ENCODE data around the gene RTN4R. TPM values are rescaled to one million over a fixed set of nuclear protein-coding genes. Genes with fewer than 3 reads are reported as not detected.
"Not testable (repeated sequence)": the region's sequence is repeated elsewhere in the genome, so short reads cannot be mapped to it uniquely, and the experiment has no call there.

Gene RTN4R
- polyA plus RNA-seq, 1 of the 3 experiments (the other 2 are of a cell fraction), result 0.23 TPM

- no peak overlapping the region for H3K9ac ChIP-seq
- no peaks in the 10 kb centered on the region for H3K27me3 ChIP-seq (ENCODE audit: insufficient read depth)
- no peaks in the 10 kb centered on the region for H3K36me3 ChIP-seq (replicated peaks in 1 of 2; ENCODE audit: control insufficient read depth in 1 of 2, insufficient read depth in 2 of 2, low read length in 1 of 2)
- no peaks in the 10 kb centered on the region for H3K79me2 ChIP-seq (ENCODE audit: insufficient read depth)
- no peaks in the 10 kb centered on the region for H4K20me1 ChIP-seq (ENCODE audit: insufficient read depth)
- DNase-seq, result no peak
- ChIA-PET POLR2A (no interaction called here), CTCF (interaction anchor here (0.6 to 1.8 kb wide), 2 partner anchors 44 to 119 kb away, joined by 3 to 9 read pairs; partner anchors contain the start of gene DGCR6L)
- H3K4me2 ChIP-seq, result no peak overlapping the region
- no peak overlapping the region for H2AFZ ChIP-seq (ENCODE audit: low read depth)
- peaks cover 0 to 9% of the 10 kb centered on the region in 2 experiments; a peak in 1 of 4 replicates for H3K4me1 ChIP-seq (ENCODE audit: control insufficient read depth in 1 of 2, insufficient read depth in 2 of 2, low read depth in 1 of 2, low read length in 1 of 2)
- H3K27ac ChIP-seq (ENCODE audit: low read depth in 2 of 2, low read length in 1 of 2), result no peak overlapping the region
- no peaks in the 10 kb centered on the region for H3K9me2 ChIP-seq
- 86% methylated on average over 13 of the region's 13 CpGs for WGBS (ENCODE audit: low lambda C conversion rate)
- TF ChIP-seq RFX5 (IDR thresholded peaks at IDR 0.05; ENCODE audit: low read length), result no peak
- TF ChIP-seq MEF2A (IDR thresholded peaks at IDR 0.05; ENCODE audit: borderline replicate concordance, low read depth), result no peak
- TF ChIP-seq REST (IDR thresholded peaks at IDR 0.05; ENCODE audit: low read depth, low read length), result no peak
- no peak for TF ChIP-seq POLR2AphosphoS5 (IDR thresholded peaks at IDR 0.05; ENCODE audit: low read depth, low read length)
- no peak for TF ChIP-seq CTCF (IDR thresholded peaks at IDR 0.05)
- TF ChIP-seq RCOR1 (IDR thresholded peaks at IDR 0.05; ENCODE audit: low read length), result no peak
- no peak for TF ChIP-seq NFIC (IDR thresholded peaks at IDR 0.05; ENCODE audit: borderline replicate concordance)
- TF ChIP-seq CHD2 (IDR thresholded peaks at IDR 0.05; ENCODE audit: low read length, partially characterized antibody), result no peak
- TF ChIP-seq IRF3 (IDR thresholded peaks at IDR 0.05; ENCODE audit: low read depth, low read length), result no peak
- H3K4me3 ChIP-seq (ENCODE audit: low read depth in 2 of 2, low read length in 1 of 2), result no peak overlapping the region
- H3K9me3 ChIP-seq, result no peaks in the 10 kb centered on the region
- no peaks in the 10 kb centered on the region for H3F3A ChIP-seq (replicated peaks; ENCODE audit: insufficient read depth)
These were observed 7.7 kb upstream of the RTN4R start for GRCh38 chr22:20275836-20276235.

GRCh38 chr22:20275325-20275724, 7.2 kb upstream of the RTN4R start:
- POLR2A ChIA-PET; H3K9me2 ChIP-seq; H3K4me2 ChIP-seq; H3K27ac ChIP-seq (ENCODE audit: low read depth in 2 of 2, low read length in 1 of 2); H3K27me3 ChIP-seq (ENCODE audit: insufficient read depth); DNase-seq; H3K9ac ChIP-seq; H4K20me1 ChIP-seq (ENCODE audit: insufficient read depth); H3F3A ChIP-seq (replicated peaks; ENCODE audit: insufficient read depth); H3K79me2 ChIP-seq (ENCODE audit: insufficient read depth); H3K4me3 ChIP-seq (ENCODE audit: low read depth in 2 of 2, low read length in 1 of 2); H3K9me3 ChIP-seq; H2AFZ ChIP-seq (ENCODE audit: low read depth); H3K36me3 ChIP-seq (replicated peaks in 1 of 2; ENCODE audit: control insufficient read depth in 1 of 2, insufficient read depth in 2 of 2, low read length in 1 of 2): not testable (repeated sequence)
- H3K4me1 ChIP-seq (ENCODE audit: control insufficient read depth in 1 of 2, insufficient read depth in 2 of 2, low read depth in 1 of 2, low read length in 1 of 2), result peaks cover 0 to 12% of the 10 kb centered on the region in 2 experiments; a peak in 1 of 4 replicates
- WGBS (ENCODE audit: low lambda C conversion rate), result 86% methylated on average over 7 of the region's 7 CpGs
- CTCF ChIA-PET, result interaction anchor here (0.6 to 1.8 kb wide), 2 partner anchors 45 to 118 kb away, joined by 3 to 9 read pairs; partner anchors contain the start of gene DGCR6L

GRCh38 chr22:20274374-20274773, 6.3 kb upstream of the RTN4R start:
- H3F3A ChIP-seq (replicated peaks; ENCODE audit: insufficient read depth); H3K79me2 ChIP-seq (ENCODE audit: insufficient read depth); H3K27me3 ChIP-seq (ENCODE audit: insufficient read depth); H3K9ac ChIP-seq; H3K4me3 ChIP-seq (ENCODE audit: low read depth in 2 of 2, low read length in 1 of 2); H4K20me1 ChIP-seq (ENCODE audit: insufficient read depth); POLR2A ChIA-PET; H3K27ac ChIP-seq (ENCODE audit: low read depth in 2 of 2, low read length in 1 of 2); H3K36me3 ChIP-seq (replicated peaks in 1 of 2; ENCODE audit: control insufficient read depth in 1 of 2, insufficient read depth in 2 of 2, low read length in 1 of 2); CTCF ChIA-PET; DNase-seq; H3K4me2 ChIP-seq; H3K9me2 ChIP-seq; H2AFZ ChIP-seq (ENCODE audit: low read depth); H3K9me3 ChIP-seq: not testable (repeated sequence)
- H3K4me1 ChIP-seq (ENCODE audit: control insufficient read depth in 1 of 2, insufficient read depth in 2 of 2, low read depth in 1 of 2, low read length in 1 of 2), result peaks cover 0 to 16% of the 10 kb centered on the region in 2 experiments; a peak in 1 of 4 replicates
- no CpG with 5 or more reads among the region's 10 CpGs for WGBS (ENCODE audit: low lambda C conversion rate)
